GM12875 (cell line): ENCODE results near the gene SYCP2L.
"Not testable (repeated sequence)": the region's sequence is repeated elsewhere in the genome, so short reads cannot be mapped to it uniquely, and the experiment has no call there.

Experiments
- H3K4me3 ChIP-seq: one replicate; pipeline ENCODE4 v1.5.1; 2011; ENCODE audit warnings: low read depth, low read length, control low read depth
- CTCF ChIP-seq: IDR thresholded peaks from 2 replicates; pipeline ENCODE4 v1.5.1; 2011; ENCODE audit warnings: low read depth, mild to moderate bottlenecking, control low read depth, inconsistent platforms, low read length, moderate library complexity, borderline replicate concordance; ENCODE audit not compliant: insufficient read depth

The SYCP2L gene

GRCh38 chr6:10850728-10851127 lies 36.1 kb upstream of the SYCP2L start:
- no peak for TF ChIP-seq CTCF
- no peak overlapping the region for H3K4me3 ChIP-seq

GRCh38 chr6:10852361-10852960 lies 34.4 kb upstream of the SYCP2L start:
- no peak for TF ChIP-seq CTCF
- H3K4me3 ChIP-seq, result no peak overlapping the region

GRCh38 chr6:10853849-10854300 lies 33.0 kb upstream of the SYCP2L start:
- H3K4me3 ChIP-seq, result not testable (repeated sequence)

GRCh38 chr6:10854922-10855632 lies 31.8 kb upstream of the SYCP2L start:
- TF ChIP-seq CTCF, result no peak

GRCh38 chr6:10857259-10857658 lies 29.6 kb upstream of the SYCP2L start:
- no peak overlapping the region for H3K4me3 ChIP-seq
- TF ChIP-seq CTCF, result no peak

More at GRCh38 chr6:10854922-10855632, 31.8 kb upstream of the SYCP2L start:
- no peak overlapping the region for H3K4me3 ChIP-seq

GRCh38 chr6:10861086-10861485 lies 25.8 kb upstream of the SYCP2L start:
- no peak for TF ChIP-seq CTCF
- H3K4me3 ChIP-seq, result no peak overlapping the region

- H3K4me3 ChIP-seq, result no peak overlapping the region
- no peak for TF ChIP-seq CTCF
Measured at GRCh38 chr6:10862361-10862760, 24.5 kb upstream of the SYCP2L start.

GRCh38 chr6:10863031-10863430 lies 23.8 kb upstream of the SYCP2L start:
- not testable (repeated sequence) for H3K4me3 ChIP-seq

- not testable (repeated sequence) for H3K4me3 ChIP-seq
Measured at GRCh38 chr6:10866709-10867108, 20.1 kb upstream of the SYCP2L start.
